HL-60 (cell line): ENCODE data around the gene DPF3.

Experiments used
- DNase-seq, 2 experiments: peaks; one replicate each; pipeline ENCODE4 v3.0.0-alpha.2; 2010 to 2020; ENCODE audit warnings: low read depth in 1 of 2, low spot score in 1 of 2
- H3K27ac ChIP-seq: fragments of 250-450 bp; sonication (Bioruptor Pico); replicated peaks from 2 replicates; pipeline ENCODE4 v1.5.1; 2020; ENCODE audit warnings: mild to moderate bottlenecking, moderate library complexity
- H3K27me3 ChIP-seq: fragments of 250-450 bp; sonication (Bioruptor Pico); 2 replicates; pipeline ENCODE4 v1.5.1; 2021; ENCODE audit warnings: mild to moderate bottlenecking, moderate library complexity; ENCODE audit not compliant: insufficient read depth, poor library complexity, severe bottlenecking
- H3K4me3 ChIP-seq: replicated peaks from 2 replicates; pipeline ENCODE4 v1.5.1; 2011; ENCODE audit warnings: mild to moderate bottlenecking, control low read depth, low read length; ENCODE audit not compliant: insufficient read depth
- CTCF ChIP-seq: IDR thresholded peaks from one replicate; pipeline ENCODE4 v1.5.1; 2011; ENCODE audit warnings: low read length, control low read depth, inconsistent platforms; ENCODE audit not compliant: insufficient read depth
- GABPA ChIP-seq: IDR thresholded peaks from 2 replicates; pipeline ENCODE4 v1.6.1; 2012; ENCODE audit warnings: low read depth
- POLR2AphosphoS5 ChIP-seq: IDR thresholded peaks from 2 replicates; pipeline ENCODE4 v1.6.1; 2012; ENCODE audit warnings: low read depth
- SPI1 ChIP-seq: IDR thresholded peaks from 2 replicates; pipeline ENCODE4 v1.6.1; 2012; ENCODE audit warnings: low read depth, mild to moderate bottlenecking, borderline replicate concordance
- TF ChIP-seq, protein P1 (sequence below): IDR thresholded peaks from 2 replicates; pipeline ENCODE4 v1.6.1; 2012; ENCODE audit warnings: low read depth; ENCODE audit not compliant: insufficient replicate concordance

The DPF3 gene

DNA sequence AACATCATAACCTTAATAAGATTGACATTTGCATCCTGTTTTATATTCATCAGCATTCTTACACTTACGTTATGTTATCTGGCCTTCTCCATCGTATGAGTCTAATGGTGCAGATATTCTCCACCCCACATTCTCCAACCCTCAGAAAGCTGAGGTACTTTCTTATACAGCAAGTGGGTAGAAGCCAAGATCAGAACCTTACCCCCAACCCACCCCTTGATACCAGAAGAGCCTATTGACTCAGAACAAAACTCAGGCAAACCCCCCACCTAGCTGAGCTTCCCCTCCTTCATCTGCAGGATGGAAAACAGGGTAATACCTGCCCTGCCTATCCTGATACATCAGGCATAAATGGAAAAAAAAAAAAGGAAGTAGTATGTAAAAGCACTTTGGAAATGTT lies 77.6 kb downstream of the DPF3 start:
- TF ChIP-seq, protein P1, sequence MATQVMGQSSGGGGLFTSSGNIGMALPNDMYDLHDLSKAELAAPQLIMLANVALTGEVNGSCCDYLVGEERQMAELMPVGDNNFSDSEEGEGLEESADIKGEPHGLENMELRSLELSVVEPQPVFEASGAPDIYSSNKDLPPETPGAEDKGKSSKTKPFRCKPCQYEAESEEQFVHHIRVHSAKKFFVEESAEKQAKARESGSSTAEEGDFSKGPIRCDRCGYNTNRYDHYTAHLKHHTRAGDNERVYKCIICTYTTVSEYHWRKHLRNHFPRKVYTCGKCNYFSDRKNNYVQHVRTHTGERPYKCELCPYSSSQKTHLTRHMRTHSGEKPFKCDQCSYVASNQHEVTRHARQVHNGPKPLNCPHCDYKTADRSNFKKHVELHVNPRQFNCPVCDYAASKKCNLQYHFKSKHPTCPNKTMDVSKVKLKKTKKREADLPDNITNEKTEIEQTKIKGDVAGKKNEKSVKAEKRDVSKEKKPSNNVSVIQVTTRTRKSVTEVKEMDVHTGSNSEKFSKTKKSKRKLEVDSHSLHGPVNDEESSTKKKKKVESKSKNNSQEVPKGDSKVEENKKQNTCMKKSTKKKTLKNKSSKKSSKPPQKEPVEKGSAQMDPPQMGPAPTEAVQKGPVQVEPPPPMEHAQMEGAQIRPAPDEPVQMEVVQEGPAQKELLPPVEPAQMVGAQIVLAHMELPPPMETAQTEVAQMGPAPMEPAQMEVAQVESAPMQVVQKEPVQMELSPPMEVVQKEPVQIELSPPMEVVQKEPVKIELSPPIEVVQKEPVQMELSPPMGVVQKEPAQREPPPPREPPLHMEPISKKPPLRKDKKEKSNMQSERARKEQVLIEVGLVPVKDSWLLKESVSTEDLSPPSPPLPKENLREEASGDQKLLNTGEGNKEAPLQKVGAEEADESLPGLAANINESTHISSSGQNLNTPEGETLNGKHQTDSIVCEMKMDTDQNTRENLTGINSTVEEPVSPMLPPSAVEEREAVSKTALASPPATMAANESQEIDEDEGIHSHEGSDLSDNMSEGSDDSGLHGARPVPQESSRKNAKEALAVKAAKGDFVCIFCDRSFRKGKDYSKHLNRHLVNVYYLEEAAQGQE: no peak
- TF ChIP-seq CTCF: no peak
- no peak for TF ChIP-seq GABPA
- no peak for TF ChIP-seq POLR2AphosphoS5
- TF ChIP-seq SPI1: no peak
- DNase-seq: no peak
- no peaks in the 10 kb centered on the region for H3K27me3 ChIP-seq
- H3K4me3 ChIP-seq: no peak overlapping the region
- H3K27ac ChIP-seq: no peak overlapping the region

DNA sequence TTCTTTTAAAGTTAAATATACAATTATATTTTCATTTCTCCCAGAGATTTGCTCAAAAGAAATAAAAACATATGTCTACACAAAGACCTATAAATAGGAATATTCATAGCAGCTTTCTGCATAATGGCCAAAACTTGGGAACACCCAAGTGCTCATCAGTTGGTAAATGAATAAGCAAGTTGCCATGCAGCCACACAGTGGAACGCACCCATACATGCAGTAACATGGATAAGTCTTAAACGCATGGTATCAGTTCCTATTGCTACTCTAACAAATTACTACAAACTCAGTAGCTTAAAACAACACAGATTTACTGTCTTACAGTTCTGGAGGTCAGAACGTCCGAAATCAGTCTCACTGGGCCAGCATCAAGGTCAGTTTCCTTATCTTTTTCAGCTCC lies 78.5 kb downstream of the DPF3 start:
- Histone ChIP-seq H3K4me3 (no peak overlapping the region), H3K27me3 (no peaks in the 10 kb centered on the region), H3K27ac (no peak overlapping the region)
- DNase-seq: no peak
- no peak for TF ChIP-seq GABPA
- TF ChIP-seq, protein P1: no peak
- TF ChIP-seq SPI1: no peak
- no peak for TF ChIP-seq CTCF
- TF ChIP-seq POLR2AphosphoS5: no peak

DNA sequence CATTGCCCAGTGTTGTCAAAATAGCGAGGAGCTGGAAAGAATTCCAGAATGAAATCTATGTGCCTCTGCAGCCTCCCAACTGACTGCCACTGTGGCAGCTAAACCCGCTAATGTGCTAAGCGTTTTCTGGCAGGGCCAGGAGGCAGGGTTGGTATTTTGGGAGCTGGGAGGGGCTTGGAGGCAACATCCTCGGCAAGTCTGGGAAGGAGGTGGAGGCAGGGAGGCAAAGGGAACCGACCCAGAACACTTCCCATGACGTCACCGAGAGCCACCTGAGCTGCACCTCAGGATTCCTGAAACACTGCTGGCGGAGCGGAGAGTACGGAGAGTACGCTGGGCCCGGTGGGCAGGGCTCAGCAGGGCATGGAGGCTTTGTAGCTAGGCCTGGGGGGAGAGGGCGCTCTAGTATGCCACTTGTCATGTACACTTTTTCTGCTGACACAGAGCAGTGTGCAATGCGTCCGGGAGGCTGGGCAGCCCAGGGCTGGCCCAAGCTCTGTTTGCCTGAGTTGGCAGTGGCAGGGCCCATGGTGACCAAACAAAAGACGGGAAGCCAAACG lies 81.5 kb downstream of the DPF3 start:
- no peak overlapping the region for H3K27ac ChIP-seq
- no peak for DNase-seq
- TF ChIP-seq SPI1 (no peak), GABPA (no peak), CTCF (no peak), POLR2AphosphoS5 (no peak)
- TF ChIP-seq, protein P1: no peak
- H3K27me3 ChIP-seq: no peaks in the 10 kb centered on the region
- H3K4me3 ChIP-seq: no peak overlapping the region
